ENCODE measurements around the gene NSUN6. TPM values are rescaled to one million over a fixed set of nuclear protein-coding genes. Genes with fewer than 3 reads are reported as not detected.

Gene NSUN6
- total RNA-seq, 4 donors from 2014 or later, result 8.0 to 27.8 (median 11.4) TPM

DNA sequence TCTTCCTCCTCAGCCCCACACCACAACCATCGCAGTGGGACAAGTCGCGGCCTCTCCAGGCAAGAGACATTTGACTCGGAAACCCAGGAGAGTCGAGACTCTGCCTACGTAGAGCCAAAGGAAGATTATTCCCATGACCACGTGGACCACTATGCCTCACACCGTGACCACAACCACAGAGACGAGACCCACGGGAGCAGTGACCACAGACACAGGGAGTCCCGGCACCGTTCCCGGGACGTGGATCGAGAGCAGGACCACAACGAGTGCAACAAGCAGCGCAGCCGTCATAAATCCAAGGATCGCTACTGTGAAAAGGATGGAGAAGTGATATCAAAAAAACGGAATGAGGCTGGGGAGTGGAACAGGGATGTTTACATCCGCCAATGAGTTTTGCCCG lies 112.1 kb downstream of the NSUN6 start:
- no peak for DNase-seq (ENCODE audit: low spot score in 2 of 2)
- Histone ChIP-seq H3K27me3 (no peaks in the 10 kb centered on the region), H3K36me3 (peaks cover 40% of the 10 kb centered on the region), H3K4me1 (no peaks in the 10 kb centered on the region), H3K9me3 (no peaks in the 10 kb centered on the region), H3K4me3 (no peak overlapping the region), H3K27ac (no peak overlapping the region)
- TF ChIP-seq POLR2A (IDR thresholded peaks at IDR 0.05) (no peak), EP300 (IDR thresholded peaks at IDR 0.05) (no peak), POLR2AphosphoS5 (IDR thresholded peaks at IDR 0.05) (no peak)
- TF ChIP-seq, protein P1, sequence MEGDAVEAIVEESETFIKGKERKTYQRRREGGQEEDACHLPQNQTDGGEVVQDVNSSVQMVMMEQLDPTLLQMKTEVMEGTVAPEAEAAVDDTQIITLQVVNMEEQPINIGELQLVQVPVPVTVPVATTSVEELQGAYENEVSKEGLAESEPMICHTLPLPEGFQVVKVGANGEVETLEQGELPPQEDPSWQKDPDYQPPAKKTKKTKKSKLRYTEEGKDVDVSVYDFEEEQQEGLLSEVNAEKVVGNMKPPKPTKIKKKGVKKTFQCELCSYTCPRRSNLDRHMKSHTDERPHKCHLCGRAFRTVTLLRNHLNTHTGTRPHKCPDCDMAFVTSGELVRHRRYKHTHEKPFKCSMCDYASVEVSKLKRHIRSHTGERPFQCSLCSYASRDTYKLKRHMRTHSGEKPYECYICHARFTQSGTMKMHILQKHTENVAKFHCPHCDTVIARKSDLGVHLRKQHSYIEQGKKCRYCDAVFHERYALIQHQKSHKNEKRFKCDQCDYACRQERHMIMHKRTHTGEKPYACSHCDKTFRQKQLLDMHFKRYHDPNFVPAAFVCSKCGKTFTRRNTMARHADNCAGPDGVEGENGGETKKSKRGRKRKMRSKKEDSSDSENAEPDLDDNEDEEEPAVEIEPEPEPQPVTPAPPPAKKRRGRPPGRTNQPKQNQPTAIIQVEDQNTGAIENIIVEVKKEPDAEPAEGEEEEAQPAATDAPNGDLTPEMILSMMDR (IDR thresholded peaks at IDR 0.05), result no peak
- WGBS, result 90% methylated on average over 22 of the region's 22 CpGs

- Histone ChIP-seq H3K36me3 (peaks cover 16% of the 10 kb centered on the region), H3K27me3 (no peaks in the 10 kb centered on the region), H3K4me3 (no peak overlapping the region), H3K27ac (no peak overlapping the region), H3K4me1 (no peaks in the 10 kb centered on the region), H3K9me3 (no peaks in the 10 kb centered on the region)
- 96% methylated on average over 5 of the region's 5 CpGs for WGBS
- no peak for DNase-seq (ENCODE audit: low spot score in 2 of 2)
- TF ChIP-seq EP300 (IDR thresholded peaks at IDR 0.05) (no peak), POLR2AphosphoS5 (IDR thresholded peaks at IDR 0.05) (no peak), POLR2A (IDR thresholded peaks at IDR 0.05) (no peak)
- TF ChIP-seq, protein P1 (IDR thresholded peaks at IDR 0.05), result no peak
Measured at GRCh38 chr10:18533896-18534295, 117.5 kb downstream of the NSUN6 start.

- DNase-seq (ENCODE audit: low spot score in 2 of 2), result no peak
- no peak overlapping the region for H3K27ac ChIP-seq
- 84% methylated on average over 7 of the region's 7 CpGs for WGBS
- no peaks in the 10 kb centered on the region for H3K4me1 ChIP-seq
- no peak for TF ChIP-seq POLR2A (IDR thresholded peaks at IDR 0.05)
- TF ChIP-seq, protein P1 (IDR thresholded peaks at IDR 0.05), result no peak
- no peak for TF ChIP-seq POLR2AphosphoS5 (IDR thresholded peaks at IDR 0.05)
- TF ChIP-seq EP300 (IDR thresholded peaks at IDR 0.05), result no peak
- H3K9me3 ChIP-seq, result no peaks in the 10 kb centered on the region
- H3K36me3 ChIP-seq, result peaks cover 8% of the 10 kb centered on the region
- H3K27me3 ChIP-seq, result no peaks in the 10 kb centered on the region
- no peak overlapping the region for H3K4me3 ChIP-seq
Measured at GRCh38 chr10:18532881-18533535, 118.4 kb downstream of the NSUN6 start.

DNA sequence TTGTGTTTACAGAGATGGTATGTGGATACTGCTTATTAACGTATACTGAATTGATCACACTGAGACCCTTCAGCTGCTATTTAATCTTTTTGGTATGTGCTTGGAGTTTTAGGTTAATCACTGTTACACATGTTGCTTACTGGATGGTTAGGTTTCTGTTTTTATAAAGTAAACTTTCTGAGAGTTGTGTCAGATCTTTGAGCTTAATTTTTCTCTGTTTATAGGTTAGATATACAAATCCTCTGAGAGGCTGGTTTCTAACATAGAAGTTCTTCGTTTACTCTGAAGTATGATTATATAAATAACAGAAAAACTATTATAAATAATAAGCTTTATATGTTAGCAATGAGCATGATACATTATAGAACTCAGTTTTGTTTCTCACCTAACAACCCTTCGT lies 123.1 kb downstream of the NSUN6 start:
- no peak for TF ChIP-seq POLR2AphosphoS5 (IDR thresholded peaks at IDR 0.05)
- TF ChIP-seq POLR2A (IDR thresholded peaks at IDR 0.05), result no peak
- TF ChIP-seq EP300 (IDR thresholded peaks at IDR 0.05), result no peak
- TF ChIP-seq, protein P1 (IDR thresholded peaks at IDR 0.05), result no peak
- Histone ChIP-seq H3K27me3 (no peaks in the 10 kb centered on the region), H3K36me3 (peaks cover 3% of the 10 kb centered on the region), H3K27ac (no peak overlapping the region), H3K4me3 (no peak overlapping the region), H3K9me3 (no peaks in the 10 kb centered on the region), H3K4me1 (no peaks in the 10 kb centered on the region)
- WGBS, result 91% methylated on average over 3 of the region's 3 CpGs
- DNase-seq (ENCODE audit: low spot score in 2 of 2), result no peak

DNA sequence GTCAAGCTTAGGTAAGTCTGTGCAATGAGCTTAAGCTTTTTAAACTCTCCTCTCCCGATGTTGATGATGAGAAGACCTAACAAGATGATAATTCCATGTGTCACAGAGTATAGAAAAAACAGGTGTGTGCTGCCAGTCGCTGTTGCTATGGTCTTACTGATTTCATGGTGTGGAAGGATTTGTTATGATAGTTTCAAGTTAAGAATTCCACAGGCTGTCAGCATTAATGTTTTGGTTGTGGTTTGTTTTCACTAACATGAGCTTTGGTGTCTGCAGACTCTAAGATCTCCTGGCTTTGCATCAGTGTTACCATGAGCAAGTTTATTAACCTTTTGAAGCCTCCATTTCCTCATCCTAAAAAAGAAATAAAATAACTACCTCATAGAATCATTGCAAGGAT lies 123.7 kb downstream of the NSUN6 start:
- Histone ChIP-seq H3K27me3 (no peaks in the 10 kb centered on the region), H3K4me3 (no peak overlapping the region), H3K9me3 (no peaks in the 10 kb centered on the region), H3K36me3 (peaks cover 3% of the 10 kb centered on the region), H3K27ac (no peak overlapping the region), H3K4me1 (no peaks in the 10 kb centered on the region)
- WGBS, result 97% methylated on average over 2 of the region's 2 CpGs
- DNase-seq (ENCODE audit: low spot score in 2 of 2), result no peak
- TF ChIP-seq, protein P1 (IDR thresholded peaks at IDR 0.05), result no peak
- TF ChIP-seq POLR2AphosphoS5 (IDR thresholded peaks at IDR 0.05) (no peak), POLR2A (IDR thresholded peaks at IDR 0.05) (no peak), EP300 (IDR thresholded peaks at IDR 0.05) (no peak)
